Measurements from ENCODE around the gene ZCCHC7.
"Not testable (repeated sequence)": the region's sequence is repeated elsewhere in the genome, so short reads cannot be mapped to it uniquely, and the experiment has no call there.

Gene ZCCHC7

DNA sequence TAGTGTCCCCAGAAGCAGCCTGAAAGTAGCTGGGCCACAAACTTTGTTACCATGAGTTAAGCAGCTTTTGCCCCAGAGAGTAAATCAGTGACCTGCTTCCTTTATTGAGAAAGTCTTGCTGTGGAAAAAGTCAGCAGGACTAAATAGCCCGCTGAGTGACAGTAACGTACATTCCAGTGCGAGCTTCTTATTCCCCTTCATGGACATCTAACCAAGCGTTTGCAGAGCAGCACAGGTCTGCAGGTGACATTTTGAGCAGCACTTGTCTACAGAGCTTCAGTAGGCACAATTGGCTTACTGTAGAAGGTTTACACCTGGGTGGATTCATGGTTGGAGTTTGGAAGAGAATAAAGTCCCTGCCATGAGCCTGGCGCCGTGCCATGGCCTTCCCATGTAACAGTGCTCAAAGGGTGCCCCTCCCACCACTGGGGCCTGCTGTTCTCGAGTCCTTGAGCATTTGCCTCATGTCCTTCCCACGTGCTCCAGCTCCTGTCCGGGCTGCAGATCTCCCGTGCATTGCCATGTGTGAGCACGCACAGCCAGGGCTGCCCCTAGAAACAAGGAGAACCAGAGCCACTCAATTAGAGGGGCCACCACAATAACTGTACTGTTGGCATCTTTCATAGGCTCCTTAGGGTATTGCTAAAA is 260.8 kb downstream of the ZCCHC7 start:
- no peak for DNase-seq

DNA sequence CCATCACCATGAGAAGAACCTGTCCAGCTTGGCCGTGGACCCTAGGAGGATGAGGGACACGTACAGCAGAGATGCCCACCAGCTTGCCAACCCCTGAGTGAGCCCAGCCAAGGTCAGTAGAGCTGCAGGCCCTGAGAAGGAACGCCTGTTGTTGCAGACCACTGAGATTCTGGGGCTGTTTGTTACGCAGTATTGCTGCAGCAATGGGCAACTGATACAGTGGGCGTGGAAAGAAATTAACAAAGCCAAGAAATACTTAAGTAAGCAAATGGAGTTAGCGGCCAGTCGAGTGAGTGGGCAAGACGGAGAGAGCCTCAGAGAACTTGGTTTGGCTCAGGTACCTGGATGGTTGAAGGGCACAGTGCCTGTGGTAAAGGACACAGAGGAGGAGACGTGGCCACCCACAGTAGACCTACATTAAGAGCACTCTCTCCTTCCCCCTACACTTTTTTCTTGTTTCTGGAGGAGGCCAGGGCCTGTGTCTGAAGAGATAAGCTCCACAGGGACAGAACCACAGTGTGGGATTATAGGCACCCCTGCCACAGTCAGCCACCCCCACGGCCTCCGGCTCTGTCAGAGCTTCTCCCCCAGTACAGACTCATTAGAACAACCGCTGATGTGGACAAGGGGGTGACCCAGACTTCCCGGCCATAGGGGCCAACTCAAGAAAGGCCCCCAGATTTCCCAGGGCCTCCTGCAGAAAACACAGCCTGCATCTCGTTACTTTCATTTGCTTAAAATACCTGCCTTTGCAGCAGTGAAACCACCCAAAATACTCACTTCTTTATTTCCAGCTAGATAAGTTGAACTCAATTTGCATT is 262.0 kb downstream of the ZCCHC7 start:
- no peak for DNase-seq

DNA sequence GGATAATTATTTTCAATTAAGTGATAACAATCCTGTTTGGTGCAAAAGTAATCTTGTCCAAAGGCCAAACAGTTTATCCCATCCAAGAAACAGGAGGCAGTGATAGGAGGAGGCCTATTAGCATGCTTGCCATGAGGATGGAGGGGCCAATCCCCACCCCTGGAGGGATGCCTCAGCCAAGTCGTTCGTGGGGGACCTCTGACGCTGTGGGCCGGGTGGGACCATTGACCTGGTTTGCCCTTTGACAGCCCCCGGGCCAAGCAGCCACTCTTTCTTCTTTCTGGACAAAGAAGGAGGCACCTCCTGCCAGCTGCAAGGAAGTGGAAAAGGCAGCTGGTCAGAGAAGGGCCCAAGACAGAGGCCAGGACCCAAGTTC is 262.6 kb downstream of the ZCCHC7 start:
- no peak for DNase-seq

DNA sequence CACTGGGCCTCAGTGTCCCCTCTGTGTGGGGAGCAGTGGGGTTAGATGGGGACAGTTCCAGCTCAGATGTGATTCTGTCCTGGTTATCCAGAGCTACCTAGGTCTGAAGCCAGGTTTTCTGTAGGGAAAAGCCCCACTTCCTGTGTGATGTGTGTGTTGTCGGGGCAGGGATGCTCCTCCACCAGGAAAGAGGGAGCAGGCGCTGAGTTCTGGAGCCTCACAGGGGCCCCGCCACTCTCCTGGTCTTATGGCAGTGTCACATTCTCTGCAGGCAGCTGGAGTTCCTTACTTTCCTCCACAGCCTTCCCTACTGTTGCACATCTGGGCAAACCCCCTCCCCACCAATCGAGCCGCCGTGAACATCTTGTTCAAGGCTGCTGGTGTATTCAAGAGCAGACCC is 263.0 kb downstream of the ZCCHC7 start:
- no peak for DNase-seq

DNA sequence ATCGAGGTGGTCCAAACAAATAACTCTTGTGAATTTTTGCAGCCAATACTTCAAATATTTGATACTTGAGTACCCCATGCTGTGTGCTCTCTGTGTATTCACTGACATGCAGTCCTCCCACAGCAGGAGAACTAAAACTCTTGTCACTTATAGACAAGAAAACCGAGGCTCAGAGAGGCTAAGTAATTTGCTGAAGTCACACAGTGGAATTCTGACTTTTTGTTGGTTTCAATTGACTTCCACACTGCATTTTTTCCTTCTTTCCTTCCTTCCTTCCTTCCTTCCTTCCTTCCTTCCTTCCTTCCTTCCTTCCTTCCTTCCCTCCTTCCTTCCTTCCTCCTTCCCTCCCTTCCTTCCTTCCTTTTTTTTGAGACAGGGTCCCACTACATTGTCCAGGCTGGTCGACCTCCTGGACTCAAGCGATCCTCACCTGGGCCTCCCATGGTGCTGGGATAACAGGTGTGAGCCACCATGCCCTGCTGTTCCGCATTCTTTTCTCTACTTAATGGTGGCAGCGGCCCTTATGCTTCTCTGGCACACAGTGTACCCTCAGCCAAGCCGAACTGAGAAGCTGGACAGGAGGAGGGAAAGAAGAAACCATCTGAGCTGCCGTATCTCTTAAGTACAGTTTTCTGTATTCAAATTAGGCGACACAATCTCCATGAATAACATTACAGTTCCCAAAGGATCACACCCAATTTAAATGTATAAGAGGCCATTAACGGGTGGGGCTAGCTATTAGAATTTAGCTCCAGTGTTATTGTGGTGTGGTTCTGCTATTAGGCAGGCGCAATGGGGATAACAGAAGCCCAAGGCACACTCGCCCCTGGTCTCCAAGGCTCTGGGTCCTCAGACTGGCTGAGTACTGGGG is 263.7 kb downstream of the ZCCHC7 start:
- no peak for DNase-seq

DNA sequence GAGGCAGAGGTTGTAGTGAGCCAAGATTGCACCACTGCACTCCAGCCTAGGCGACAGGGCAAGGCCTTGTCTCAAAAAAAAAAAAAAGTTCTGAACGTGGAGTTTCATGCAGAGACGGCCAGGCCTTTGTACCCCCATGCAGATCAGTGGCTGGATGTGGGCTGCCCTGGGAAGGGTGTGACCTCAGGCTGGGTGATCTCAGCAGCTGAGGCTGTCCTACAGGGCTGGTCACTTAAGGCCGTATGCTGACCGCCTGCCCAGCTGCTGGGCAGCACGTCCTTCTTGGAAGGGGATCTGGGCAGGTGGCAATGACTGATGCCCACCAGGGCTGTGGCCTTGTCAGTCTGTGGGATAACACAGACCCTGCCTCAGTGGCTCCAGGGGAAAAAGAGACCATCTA is 264.9 kb downstream of the ZCCHC7 start:
- no peak for DNase-seq

DNA sequence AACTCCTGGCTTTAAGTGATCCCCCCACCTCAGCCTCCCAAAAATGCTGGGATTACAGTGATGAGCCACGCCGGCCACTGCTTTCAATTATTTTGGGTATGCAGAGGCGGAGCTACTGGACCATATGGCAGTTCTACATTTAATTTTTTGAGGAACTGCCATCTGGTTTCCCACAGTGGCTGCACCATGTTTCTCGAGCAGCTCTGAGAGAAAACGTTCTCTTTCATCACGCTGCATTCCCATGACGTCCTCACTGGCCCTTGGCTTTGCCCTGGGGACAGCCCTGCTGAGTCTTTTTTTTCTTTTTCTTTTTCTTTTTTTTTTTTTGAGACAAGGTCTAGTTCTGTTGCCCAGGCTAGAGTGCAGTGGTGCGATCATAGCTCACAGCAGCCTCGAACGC is 266.6 kb downstream of the ZCCHC7 start:
- no peak for DNase-seq

DNA sequence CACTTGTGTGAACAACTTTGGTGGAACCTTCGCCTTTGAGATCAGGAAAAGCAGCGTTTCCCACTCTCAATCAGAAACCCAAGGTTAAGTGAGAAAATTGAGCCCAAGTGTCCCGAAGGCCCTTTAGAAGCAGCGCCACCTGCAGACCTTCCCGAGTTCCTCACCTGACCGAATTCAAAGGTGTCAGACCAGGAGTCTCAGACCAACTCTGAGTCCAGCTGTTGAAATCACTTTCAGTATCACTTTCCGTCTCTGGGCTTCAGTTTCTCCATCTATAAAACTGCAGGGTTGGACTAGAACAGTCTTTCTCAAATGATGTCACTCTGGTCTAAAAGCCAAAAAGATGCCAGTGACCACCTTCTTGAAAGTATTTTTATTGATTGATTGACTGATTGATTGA is 270.4 kb downstream of the ZCCHC7 start:
- DNase-seq: peak; percentile 23

DNA sequence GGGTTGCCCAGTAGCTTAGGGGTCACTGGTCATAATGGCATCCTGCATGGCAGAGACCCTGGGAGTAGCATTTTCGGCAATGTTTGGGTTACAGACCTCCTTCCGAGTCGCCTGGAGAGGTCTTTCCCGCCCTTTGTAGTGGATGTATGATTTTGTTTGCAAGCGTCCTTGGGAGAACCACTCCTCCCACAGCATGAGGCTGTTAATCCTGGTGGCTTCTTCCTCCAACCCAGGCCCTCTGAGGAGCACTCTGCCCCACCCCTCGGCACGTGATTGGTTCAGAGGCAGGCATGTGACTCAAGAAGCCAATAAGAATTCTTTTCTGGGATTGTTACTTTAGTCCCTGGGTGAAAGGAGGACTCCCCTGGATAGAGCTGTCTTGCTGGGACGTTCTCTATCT is 271.9 kb downstream of the ZCCHC7 start:
- DNase-seq: no peak

DNA sequence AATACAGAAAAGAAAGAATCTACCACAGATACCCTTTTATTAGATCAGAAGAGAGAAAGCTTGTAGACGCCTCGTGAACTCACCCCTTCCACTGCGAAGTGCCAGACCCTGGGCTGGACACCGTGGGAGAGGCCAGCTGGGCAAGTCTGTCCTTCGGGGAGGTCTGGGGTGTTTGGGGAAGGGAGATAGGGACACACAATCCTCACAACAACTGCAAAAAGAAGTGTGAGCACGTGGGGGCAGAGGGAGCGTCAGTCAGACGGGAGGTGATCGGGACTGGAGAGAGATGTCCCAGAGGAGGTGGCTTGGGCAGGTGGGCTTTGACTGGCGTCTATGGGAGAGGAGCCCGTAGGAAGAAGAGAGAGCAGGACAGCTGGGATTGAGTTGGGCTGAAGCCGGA is 274.9 kb downstream of the ZCCHC7 start:
- no peak for DNase-seq

DNA sequence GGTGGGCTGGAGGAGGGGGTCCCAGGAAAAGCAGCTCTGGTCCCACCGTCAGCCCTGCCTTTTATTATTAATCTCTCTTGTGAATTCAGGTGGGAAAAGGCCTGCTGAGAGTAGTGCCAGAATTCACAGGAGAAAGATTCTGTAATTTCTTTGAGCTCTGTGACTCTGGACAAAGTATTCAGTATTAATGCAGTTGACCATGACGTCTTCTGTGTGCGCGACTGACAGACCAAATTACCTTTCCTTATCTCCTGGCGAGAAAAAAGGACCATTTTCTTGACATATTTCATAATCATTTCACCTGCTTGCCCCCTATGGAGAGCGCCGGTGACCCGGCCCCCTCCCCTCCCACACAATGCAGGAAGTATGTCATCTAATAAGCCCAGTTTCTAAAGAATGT is 275.3 kb downstream of the ZCCHC7 start:
- DNase-seq: no peak

DNA sequence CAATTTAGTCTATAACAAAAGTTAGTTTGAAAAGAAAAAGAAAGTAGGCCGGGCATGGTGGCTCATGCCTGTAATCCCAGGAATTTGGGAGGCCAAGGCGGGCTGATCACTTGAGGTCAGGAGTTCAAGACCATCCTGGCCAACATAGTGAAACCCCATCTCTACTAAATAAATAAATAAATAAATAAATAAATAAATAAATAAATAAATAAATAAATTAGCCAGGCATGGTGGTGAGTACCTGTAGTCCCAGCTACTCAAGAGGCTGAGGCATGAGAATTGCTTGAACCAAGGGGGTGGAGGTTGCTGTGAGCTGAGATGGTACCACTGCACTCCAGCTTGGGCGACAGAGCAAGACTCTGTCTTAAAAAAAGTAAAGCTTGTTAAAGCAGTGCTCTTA is 277.6 kb downstream of the ZCCHC7 start:
- not testable (repeated sequence) for DNase-seq

DNA sequence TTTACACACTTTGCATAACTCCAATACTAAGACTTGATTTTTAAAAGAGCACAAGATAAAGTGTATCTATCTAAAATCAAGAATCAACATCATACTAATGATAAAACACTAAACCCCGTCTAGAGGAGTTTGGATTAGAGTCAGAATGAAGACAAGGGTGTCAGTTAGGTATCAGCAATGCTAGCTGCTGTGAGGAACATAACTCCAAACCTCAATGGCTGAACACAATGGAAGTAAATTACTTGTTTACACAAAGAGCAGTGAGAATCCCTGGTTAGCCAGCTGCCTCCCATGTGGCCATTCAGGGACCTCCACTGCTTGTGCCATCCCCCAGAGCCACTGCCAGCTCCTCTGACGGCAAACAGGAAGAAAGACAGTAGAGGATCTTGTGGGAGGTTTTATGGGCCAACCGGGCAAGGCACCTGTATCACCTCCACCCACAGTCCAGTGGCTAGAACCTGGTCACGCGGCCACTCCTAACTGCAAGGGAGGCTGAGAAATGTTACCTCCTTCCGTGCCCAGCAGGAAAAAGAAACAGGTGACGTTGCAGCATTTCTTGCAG is 278.2 kb downstream of the ZCCHC7 start:
- DNase-seq: no peak

DNA sequence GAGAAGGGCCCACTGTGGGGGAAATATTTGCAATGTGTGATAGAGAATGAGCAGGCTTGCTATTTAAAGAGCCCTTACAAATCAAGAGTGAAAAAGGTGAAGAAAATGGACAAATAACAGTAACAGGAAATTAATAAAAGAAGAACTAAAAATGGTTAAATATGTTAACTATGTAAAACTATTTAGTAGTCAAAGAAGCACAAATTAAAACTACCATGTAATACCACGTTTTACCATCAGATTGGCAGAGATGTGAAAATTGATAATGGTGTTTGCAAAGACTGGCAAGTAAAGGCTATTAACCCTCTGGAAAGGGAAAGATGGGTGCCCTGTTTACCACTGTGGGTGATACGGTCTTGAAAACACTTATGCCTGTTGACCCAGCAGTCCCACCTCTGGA is 279.0 kb downstream of the ZCCHC7 start:
- DNase-seq: no peak

DNA sequence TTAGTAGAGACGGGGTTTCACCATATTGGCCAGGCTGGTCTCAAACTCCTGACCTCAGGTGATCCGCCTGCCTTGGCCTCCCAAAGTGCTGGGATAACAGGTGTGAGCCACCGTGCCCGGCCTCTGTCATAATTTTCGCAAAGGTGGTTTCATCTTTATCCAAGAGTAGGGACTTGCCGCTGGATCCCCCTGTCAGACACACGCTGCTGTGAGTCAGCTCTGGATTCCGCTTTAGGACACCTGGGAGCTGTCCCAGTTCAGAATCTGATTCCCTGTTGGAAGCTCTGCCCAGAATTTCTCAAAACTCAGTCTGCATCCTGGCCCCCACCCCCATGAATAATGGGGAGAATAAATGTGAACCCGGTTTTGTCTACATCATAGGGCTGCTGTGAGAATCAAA is 284.2 kb downstream of the ZCCHC7 start:
- DNase-seq: no peak

DNA sequence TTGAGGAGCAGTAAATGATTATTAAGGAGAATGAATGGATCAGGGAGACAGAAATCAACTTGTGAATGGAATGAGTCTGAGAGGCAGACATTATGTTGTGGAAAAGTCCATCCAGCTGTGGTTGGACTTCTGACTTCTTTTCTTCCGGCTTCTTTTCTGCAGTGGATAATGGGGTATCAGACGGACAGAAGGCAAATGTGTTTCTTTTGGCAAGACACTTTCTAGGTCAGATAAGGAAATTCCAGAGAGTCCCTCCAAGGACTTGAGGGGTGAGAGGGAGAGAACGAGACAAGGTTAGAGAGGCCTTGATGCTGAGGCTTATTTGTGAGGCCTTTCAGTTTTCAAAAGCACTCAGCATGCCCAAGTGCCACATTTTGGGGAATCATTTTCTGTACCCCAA is 285.0 kb downstream of the ZCCHC7 start:
- no peak for DNase-seq

DNA sequence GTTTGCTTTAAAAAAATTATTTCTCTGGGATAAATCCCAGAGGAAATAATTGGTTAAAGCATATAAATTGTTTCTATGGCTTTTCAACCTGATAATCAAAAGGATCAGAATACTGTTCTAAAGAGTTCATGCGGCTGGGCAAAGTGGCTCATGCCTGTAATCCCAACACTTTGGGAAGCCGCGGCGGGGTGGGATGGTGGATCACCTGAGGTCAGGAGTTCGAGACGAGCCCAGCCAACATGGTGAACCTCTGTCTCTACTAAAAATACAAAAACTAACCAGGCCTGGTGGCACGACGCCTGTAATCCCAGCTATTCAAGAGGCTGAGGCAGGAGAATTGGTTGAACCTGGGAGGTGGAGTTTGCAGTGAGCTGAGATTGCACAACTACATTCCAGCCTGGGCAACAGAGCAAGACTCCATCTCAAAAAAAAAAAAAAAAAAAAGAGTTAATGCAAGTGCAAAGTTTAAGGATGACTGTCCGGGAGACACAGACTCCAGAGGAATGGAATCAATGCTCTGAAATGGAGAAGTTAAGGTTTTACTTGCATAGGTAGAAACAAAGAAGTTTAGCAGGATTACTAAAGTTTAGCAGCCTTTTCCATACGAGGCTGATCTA is 285.5 kb downstream of the ZCCHC7 start:
- DNase-seq: no peak

DNA sequence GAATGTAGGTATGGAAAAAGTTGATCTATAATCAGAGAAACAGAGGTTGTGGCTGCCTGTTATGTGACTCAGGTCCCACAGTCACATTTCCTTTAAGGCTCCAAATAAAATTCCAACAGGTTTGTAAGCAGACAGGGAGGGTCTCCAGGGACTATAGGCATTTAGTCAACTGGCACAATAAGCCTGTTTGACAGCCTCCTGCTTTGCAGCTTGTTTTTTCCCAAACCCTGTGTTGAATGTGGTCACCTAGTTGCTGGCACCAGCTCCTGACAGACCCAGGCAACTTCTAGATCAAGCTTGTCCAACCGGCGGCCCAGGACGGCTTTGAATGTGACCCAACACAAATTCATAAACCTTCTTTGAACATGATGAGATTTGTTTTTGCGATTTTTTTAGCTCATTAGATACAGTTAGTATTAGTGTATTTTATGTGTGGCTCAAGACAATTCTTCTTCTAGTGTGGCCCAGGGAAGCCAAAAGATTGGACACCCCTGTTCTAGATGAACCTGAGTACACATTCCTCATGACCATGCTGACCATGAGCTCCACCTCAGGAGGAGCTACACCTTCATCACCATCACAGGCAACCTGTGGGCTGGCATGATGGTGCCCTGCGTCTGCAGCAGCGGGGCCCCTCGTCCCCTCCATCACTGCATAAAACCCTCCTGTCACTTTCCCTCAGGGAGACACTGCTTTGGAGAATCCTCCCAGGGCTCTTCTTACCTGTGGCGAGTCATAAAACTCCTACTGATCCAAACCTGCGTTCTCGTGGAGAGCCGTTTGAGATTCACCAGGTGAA is 286.4 kb downstream of the ZCCHC7 start:
- no peak for DNase-seq

DNA sequence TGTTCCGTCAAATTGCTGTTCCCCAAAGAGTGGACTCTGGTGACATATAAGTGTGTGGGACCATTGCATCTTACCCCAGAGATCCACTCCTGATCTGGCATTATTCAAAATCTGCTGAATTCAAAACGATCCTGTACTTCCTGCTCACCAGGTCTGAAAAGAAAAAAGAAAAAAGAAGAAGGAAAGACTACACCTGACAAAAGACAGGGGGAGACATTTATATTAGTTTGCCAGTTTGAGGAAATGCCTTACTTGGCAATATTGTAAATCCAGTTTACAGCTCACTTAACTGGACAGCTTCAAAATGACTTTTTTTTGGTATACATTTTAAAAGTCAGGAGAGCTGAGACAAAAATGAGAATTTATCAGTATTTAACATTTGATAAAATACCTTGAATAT is 287.1 kb downstream of the ZCCHC7 start:
- DNase-seq: no peak
